Measurements from ENCODE around the gene MED1.
A peak's percentile ranks its signal among the peaks of the same experiment; 100 is the strongest.

The MED1 gene

DNA sequence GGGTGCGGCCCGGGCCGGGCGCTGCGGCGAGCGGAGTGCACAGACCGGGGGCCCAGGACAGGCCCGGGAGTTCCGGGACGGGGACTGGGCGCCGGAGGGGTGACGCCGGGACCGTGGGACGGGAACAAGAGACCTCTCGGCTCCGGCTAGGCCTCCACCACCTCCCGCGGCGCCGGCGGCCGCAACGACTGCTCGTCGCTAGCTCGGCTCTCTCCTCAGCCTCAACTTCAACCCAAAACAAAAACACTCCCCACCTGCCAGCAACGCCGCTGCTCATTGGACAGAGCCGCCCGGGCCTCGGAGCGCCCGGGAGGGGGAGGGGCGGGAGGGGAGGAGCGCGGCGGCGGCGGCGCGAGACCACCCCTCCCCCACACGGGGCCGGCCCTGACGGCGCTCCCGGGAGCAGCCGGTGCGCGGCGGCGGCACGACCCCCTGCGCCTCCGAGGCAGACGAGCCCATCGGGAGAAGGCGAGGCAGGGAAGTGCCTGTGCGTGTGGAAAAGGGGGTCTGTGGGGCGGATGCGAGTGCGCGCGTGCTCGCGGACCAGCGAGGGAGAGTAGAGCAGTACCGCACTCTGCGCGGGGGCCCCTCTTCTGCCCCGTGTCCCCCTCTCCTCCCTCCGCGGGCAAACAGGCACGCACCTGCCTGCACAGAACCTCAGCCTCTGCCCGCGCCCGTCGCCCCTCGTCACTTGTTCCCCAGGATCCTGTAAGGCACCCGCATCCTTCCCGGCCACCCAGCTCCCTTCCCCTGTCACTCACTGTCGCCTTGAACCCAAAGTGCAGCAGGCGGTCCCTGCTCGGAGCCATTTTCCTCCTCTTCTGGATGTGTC, 49.4 kb downstream of the MED1 start, which contains the start of gene FBXL20:
TSS of gene FBXL20 (minus strand) at position 215 of the 832 bp plus-strand sequence. CDS start 224 bp downstream, outside the sequence.
- DNase-seq (ENCODE audit: low read depth) = peak; percentile 86
- peak within 1 kb of the TSS; percentile 93 for H3K4me3 ChIP-seq (ENCODE audit: low read length)
- TF ChIP-seq, protein P1, sequence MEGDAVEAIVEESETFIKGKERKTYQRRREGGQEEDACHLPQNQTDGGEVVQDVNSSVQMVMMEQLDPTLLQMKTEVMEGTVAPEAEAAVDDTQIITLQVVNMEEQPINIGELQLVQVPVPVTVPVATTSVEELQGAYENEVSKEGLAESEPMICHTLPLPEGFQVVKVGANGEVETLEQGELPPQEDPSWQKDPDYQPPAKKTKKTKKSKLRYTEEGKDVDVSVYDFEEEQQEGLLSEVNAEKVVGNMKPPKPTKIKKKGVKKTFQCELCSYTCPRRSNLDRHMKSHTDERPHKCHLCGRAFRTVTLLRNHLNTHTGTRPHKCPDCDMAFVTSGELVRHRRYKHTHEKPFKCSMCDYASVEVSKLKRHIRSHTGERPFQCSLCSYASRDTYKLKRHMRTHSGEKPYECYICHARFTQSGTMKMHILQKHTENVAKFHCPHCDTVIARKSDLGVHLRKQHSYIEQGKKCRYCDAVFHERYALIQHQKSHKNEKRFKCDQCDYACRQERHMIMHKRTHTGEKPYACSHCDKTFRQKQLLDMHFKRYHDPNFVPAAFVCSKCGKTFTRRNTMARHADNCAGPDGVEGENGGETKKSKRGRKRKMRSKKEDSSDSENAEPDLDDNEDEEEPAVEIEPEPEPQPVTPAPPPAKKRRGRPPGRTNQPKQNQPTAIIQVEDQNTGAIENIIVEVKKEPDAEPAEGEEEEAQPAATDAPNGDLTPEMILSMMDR (conservative IDR thresholded peaks at IDR 0.05; ENCODE audit: low read length) = no peak

DNA sequence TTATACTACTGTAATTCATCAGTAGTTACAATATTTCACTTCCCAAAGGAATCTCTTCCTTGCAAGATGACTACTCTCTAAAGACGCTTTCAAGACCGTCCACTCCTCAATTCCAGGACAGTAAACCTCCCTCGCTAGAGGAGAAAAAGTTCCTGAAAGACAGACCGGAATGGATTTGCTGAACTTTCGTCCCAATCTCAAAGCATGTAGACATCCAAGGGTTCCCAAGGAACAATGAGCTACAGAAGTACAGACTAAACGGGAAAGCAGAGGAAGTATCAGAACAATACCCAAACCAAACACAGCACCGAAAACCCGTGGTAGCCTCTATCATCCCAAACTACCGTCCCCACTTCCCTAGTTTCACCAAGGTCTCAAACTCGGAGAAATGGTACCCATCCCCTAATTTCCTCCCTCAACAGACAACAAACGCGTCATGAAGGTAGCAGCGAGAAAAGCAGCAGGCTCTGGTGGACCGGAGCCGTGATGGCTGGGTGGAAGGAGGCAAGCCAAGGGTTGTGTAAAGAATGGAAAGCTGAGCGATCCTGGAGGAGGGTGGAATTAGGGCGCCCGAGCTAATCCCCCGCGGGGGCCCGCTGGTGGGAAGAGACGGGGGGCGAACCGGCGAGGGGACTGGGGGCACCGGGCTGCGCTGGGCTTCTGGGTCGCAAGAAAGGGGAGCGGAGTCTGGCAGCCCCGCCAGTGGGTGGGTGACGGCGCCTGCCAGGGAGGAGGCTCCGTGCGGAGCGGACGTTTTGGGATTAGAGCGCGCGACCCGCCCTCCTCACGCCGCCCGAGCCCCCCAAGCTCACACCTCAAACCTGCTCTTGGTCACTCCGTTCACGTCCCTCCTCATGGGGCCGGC, 50.3 kb downstream of the MED1 start:
- TF ChIP-seq, protein P1 (conservative IDR thresholded peaks at IDR 0.05; ENCODE audit: low read length) = no peak
- peak overlapping the region; percentile 93 for H3K4me3 ChIP-seq (ENCODE audit: low read length)
- peak; percentile 7 for DNase-seq (ENCODE audit: low read depth)

DNA sequence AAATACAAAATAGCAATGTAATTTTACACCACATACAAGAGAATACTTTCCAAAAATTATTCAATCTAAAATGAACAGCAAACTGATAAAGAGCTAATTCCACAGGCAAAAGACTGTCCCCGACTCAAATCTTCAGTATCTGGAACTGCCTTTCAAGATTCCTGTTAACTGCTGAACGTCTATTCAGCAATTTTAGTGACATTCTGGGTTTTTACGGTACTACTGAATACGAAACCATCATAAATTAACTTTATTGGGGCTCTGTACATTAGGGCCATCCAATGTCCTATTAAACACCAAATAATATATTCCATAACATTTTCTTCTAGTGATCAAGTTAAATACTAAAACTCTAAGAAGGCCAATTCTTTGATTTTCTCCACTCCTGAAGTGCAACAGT, 51.3 kb downstream of the MED1 start:
- no peak for DNase-seq (ENCODE audit: low read depth)
- H3K4me3 ChIP-seq (ENCODE audit: low read length) = peak overlapping the region; percentile 93
- TF ChIP-seq, protein P1 (conservative IDR thresholded peaks at IDR 0.05; ENCODE audit: low read length) = no peak

DNA sequence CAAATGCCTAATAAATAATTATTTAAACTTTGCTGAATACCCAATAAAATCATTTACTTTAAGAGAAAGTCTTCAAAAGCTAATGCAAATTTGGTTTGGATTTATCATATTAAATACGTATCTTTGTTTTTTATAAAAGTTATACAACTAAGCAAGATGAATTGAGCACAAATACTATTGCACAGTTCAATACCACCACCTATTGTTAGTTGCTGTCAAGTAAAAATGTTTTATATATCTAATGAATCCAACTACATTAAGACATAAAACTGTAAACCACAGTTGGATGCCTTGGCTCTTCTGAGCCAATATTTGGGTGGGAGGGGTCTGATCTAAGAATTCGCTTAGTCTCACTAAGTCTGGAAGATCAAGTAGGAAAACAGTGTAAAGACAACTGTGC, 57.3 kb downstream of the MED1 start:
- peak; percentile 35 for DNase-seq (ENCODE audit: low read depth)
- H3K4me3 ChIP-seq (ENCODE audit: low read length) = no peak overlapping the region
- TF ChIP-seq, protein P1 (conservative IDR thresholded peaks at IDR 0.05; ENCODE audit: low read length) = peak; percentile 36

DNA sequence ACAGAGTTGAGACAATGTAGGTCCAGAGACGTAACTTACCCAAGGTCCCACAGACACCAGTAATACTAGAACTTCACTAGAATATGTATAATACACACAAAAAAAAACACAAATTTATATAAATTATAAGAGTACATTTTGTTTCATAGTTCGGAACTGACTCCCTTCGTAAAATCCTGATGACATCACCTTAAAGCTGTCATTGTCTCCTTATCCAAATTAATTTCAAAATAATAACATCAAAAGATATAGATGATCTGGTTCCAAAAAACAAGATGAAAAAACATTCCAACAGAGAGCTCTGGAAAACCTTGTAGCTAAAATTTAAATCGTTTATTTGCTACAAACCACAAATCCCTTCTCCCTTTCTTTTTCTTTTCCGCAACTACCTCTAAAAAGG, 59.6 kb downstream of the MED1 start:
- TF ChIP-seq, protein P1 (conservative IDR thresholded peaks at IDR 0.05; ENCODE audit: low read length) = no peak
- no peak overlapping the region for H3K4me3 ChIP-seq (ENCODE audit: low read length)

DNA sequence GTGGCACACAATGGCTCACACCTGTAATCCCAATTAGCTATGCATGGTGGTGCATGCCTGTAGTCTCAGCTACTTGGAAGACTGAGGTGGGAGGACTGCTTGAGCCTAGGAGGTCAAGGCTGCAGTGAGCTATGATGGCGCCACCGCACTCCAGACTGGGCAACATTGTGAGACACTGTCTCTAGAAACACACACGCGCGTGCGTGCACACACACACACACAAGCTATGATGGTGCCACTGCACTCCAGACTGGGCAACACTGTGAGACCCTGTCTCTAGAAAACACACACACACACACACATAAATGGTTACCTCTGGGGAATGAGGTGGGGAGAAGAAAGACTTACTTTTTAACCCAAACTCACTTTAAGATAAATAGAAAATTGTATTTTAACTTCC, 66.0 kb downstream of the MED1 start:
- TF ChIP-seq, protein P1 (conservative IDR thresholded peaks at IDR 0.05; ENCODE audit: low read length) = no peak
- H3K4me3 ChIP-seq (ENCODE audit: low read length) = no peak overlapping the region
- DNase-seq (ENCODE audit: low read depth) = no peak

More for the DNA sequence above, 59.6 kb downstream of the MED1 start:
- no peak for DNase-seq (ENCODE audit: low read depth)
